ENCODE data around the gene MEI1.

Gene MEI1

DNA sequence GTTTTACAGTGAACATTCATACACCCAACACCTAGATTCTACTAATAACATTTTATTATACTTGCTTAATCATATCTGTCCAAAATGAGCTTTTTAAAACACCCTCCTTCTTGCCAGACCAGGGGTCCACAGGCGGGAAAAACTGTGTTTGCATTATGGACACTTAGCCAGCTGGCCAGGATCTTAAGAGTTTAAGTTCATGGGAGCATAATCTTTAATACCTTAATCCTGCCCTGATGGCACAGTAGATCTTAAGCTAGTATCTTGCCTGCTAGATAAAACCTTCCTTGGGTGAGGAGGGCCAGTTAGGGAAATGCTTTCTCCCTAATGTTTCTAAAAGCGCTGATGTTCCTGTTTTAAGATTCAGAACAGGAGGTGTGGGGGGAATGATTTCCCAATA, 88.0 kb downstream of the MEI1 start:
- DNase-seq (ENCODE audit: low spot score) = no peak

DNA sequence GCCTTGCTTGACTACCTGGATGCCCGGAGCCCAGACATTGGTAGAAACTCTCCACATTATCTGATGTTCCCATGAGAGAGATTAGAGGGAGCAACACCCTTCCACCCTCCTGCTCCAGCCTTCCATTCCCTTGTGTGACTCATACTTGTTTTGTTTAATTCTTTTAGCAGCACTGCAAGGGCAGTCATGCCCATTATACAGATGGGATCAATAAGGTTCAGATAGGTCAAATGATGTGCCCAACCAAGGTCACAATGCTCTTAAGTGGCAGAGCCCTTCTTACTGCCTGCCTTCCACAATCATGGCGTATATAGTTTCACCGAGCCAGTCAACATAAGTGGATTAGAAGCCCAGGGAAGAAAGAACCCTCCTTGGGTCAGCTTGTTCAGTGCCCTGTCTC, 94.6 kb downstream of the MEI1 start:
- no peak for DNase-seq (ENCODE audit: low spot score)

DNA sequence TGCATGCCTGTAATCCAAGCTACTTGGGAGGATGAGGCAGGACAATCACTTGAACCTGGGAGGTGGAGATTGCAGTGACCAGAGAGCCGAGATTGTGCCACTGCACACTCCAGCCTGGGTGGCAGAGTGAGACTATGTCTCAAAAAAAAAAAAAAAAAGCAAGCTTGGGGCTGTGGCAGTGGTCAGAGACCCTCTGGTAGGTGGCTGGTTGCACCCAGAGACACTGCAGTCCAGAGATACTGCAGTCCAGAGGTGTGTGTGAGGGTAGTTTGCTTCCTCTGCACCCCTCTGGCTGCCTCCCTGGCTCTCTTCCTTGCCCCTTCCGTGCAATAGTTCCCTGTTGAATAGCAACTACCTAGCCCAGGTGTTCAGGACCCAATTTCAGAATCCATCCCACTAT, 99.4 kb downstream of the MEI1 start:
- no peak for DNase-seq (ENCODE audit: low spot score)

DNA sequence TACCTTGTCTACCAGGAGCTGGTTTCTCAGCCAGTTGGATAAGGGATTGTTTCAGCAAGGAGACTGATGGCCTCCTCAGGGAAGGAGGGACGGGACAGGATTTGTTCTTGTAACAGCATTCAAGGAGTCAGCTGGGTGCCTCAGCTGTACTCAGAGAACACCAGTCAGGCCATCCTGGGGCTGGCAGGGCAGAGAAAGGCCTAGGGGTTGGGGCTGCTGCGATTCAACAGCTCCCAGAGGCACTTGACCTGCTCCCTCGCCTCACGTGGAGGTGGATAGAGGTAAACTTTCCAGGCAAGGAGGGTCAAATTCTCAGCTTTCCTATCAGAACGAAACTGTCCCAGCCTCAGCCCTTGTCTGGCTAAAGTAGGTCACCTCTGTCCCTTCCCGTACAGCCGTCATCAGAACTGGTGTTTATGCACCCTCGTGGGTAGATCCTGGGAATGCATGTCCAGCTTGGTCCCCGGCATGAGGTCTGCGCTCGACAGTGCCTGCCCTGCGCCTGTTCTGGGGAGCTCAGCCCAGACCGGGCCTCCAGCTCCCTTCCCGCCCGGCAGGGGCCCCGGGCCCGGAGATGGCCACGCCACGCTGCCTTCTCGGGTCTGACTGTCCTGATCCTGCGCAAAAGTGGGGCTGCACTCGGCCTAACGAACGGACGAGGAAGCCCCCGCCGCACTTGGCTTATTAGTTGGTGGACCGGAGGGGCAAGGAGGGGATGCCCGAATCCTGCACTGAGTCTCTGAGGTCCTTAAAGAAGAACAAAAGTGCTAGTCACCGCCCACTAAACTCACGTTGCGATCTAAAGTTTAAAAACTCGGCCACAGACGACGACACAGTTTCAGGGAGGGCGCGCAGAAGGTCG, 100.4 kb downstream of the MEI1 start:
- peak; percentile 74 for DNase-seq (ENCODE audit: low spot score)

DNA sequence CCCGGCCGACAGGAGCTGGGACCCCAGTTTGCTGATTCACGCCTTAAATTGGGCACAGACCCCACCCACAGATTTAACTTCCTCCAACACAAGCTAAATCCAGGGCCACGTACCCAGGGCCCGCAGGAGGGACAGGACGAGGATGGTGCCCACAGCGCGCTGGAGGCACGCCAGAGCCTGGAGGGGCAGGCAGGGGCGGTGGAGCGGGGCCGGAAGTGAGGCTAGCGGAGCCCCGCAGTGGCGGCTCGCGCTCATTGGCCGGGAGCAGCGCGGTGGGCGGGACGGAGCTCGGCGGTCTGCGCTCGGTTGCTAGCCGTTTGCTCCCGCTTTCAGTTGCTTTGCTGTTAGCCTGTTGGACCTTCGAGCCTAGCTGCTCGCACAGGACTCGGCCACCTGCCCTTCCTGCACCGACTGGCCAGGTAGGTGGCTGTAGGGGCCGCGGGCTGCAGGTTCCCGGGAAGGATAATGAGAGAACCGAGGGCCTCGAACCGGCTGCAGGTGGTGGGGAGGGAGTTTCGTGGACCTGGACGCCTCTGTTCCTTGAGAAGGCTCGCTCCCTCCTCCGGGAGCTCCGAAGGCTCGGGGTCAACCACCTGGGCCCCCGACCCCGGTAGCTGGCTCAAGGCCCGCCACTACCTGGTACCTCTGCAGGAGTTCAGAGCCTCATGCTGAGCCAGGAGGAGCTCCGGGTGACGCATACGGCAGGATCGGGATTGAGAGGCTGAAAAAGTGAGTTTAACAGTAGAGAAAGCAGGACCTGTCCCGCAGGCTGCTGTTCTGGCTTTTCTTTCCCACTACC, 101.2 kb downstream of the MEI1 start, which contains the start of gene CCDC134:
Gene CCDC134 (plus strand): TSS at position 332 of the 799 bp plus-strand sequence. CDS start 8,212 bp downstream, outside the sequence.
- DNase-seq (ENCODE audit: low spot score) = peak; percentile 94

DNA sequence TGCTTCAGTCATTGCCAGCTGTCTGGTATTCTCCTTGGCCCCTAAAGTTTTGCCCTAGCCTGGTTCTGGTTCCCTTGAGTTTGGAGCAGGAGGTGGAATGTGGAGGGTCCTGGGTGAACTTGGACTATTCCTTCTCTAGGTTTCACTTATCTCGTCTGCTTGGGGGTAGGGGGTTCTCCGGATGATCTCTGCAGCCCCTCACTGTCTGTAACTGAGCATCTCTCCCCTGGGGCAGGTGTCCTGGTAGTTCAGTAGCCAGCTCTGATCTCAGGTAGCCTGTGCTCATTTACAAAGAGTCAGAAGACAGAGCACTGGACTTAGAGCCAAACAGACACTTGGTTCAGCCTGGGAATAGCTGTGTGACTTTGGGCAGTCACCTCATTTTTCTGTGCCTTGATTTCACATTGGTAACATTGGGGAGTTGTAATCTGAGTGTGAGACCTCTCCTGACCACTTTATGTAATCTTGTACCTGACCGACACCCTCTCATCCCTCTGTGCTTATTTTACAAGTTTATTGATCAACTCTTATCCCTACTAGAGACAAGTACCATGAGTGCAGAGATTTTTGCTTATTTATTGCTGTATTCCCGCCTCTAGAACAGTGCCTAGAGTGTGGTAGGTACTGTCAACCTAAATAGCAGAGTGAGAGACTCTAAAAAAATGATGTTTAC, 102.0 kb downstream of the MEI1 start:
- DNase-seq (ENCODE audit: low spot score) = no peak

DNA sequence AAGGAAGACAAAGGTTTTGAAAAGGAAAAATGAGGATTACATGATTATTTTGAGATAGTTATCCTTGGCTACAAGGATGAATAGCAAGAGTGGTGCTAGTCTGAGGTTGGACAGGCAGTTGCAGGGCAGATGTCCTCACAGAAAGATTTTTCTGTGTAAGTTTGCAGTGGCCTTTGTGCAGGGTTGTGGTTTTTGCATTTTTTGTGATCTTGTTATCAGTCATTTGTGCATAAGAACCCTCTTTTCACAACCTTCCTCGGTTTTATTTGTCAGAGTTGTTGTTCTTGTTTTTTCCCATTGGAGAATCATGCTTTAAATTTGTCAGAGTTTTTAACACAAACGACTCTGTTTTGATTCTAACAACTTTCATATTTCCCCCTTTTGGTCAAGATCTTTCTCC, 102.6 kb downstream of the MEI1 start:
- no peak for DNase-seq (ENCODE audit: low spot score)

DNA sequence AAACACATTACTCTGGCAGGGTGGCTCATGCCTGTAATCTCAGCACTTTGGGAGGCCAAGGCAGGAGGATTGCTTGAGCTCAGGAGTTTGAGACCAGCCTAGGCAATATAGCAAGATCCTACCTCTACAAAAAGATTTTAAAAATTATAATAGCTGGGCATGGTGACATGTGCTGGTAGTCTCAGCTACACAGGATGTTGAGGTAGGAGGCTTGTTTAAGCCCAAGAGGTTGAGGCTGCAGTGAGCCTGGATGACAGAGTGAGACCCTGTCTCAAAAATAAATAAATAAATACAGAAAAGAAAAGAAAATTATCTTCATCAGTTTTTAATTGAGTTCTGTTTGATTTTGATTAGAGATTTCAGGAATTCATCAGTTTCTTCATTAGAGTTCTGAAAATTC, 106.3 kb downstream of the MEI1 start:
- no peak for DNase-seq (ENCODE audit: low spot score)

DNA sequence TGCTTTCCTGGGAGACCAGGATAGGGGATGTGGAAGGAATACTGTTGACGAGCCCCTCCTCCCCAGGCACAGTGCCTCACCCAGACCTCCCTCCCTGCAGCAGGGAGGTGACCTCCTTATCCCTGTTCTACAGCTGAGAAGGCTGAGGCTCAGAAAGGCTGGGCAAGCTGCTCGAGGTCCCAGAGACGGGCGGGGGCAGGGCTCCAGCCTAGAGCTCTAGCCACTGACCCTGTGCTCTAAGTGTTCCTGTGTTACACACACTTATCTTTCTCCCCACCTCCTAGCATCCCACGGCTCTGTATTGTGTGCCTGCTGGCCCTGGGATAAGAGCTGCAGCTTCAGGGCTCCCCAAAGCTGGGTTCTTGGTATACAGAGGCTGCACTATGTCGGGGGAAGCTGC, 109.1 kb downstream of the MEI1 start:
- DNase-seq (ENCODE audit: low spot score) = no peak

DNA sequence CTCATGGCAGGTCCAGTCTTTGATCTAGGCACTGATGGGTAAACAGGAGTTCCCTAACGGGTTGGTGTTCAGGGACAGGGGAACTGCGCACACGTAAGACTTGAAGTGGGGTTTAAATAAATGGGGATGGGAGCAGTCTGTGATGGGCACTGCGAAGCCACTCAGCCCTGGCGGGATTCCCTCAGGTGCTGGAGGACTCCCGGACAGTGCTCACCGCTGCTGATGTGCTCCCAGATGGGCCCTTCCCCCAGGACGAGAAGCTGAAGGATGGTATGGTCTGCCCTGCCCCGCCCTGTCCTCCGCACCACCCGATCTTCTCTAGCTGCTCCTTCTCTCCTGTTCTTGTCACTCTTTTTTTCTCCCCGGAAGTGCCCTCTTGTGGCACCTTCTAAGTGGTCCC, 110.7 kb downstream of the MEI1 start:
- DNase-seq (ENCODE audit: low spot score) = no peak

DNA sequence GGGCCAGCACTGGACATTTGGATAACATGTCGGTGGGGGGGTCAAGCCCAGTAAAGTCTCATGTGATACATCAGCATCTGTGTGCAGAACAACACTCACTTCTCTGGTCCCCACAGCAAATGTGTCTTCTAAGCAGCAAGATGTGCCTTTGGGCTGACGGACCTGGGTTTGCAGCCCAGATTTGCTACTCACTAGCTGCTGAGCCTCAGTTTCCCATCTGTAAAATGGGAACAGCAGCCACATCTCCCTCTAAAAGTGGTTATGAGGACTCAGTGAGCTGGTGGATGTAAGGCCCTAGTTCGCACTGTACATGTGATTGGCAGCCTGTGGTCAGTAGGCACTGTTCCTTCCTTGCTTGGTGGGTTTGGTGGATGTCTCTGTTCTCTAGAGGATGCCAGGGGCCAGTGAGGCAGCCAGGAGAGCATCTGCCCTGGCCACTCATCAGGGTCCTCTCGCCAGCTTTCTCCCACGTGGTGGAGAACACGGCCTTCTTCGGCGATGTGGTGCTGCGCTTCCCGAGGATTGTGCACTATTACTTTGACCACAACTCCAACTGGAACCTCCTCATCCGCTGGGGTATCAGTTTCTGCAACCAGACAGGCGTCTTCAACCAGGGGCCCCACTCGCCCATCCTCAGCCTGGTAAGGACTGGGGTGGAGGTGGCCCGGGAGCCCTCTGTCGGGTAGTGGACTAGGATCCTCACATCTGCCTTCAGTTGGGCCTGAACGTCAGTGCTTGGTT, 113.7 kb downstream of the MEI1 start:
- no peak for DNase-seq (ENCODE audit: low spot score)

DNA sequence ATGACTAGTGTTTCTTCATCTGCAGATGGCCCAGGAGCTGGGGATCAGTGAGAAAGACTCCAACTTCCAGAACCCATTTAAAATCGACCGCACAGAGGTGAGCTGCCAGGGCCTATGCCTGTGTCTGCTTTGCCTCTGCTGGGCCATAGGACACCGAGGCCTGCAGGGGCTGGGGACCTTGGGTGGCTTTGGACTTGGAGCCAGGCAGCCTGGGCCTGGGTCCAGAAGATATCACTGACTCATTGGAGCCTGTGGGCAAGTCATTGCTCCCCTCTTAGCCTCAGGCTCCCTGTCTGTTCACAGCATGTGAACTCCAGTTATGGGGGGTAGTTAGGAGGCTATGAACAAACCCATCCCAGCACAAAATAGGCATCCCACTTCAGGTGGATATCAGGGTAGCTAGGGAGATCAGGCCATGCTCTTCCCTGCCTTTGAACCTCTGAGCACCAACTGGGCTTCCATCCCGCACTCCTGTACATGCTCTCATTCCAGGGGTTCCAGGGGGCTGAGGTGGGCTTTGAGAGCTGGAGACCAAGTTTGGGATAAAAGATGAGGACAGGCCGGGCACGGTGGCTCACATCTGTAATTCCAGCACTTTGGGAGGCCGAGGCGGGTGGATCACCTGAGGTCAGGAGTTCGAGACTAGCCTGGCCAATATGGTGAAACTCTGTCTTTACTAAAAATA, 114.6 kb downstream of the MEI1 start:
- DNase-seq (ENCODE audit: low spot score) = no peak

DNA sequence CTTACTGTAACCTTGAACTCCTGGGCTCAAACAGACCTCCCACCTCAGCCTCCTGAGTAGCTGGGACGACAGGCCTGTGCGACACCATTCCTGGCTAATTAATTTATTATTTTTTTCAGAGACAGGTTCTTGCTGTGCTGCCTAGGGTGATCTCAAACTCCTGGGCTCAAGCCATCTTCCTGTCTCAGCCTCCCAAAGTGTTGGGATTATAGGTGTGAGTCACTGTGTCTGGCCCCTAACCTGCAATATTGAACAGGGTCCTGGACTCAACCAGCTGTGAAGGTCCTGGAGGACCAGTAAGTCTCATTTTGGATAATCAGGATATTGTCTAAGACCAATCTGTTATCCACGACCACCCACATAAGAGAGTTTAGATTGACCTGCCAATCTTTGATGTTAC, 116.4 kb downstream of the MEI1 start:
- no peak for DNase-seq (ENCODE audit: low spot score)

DNA sequence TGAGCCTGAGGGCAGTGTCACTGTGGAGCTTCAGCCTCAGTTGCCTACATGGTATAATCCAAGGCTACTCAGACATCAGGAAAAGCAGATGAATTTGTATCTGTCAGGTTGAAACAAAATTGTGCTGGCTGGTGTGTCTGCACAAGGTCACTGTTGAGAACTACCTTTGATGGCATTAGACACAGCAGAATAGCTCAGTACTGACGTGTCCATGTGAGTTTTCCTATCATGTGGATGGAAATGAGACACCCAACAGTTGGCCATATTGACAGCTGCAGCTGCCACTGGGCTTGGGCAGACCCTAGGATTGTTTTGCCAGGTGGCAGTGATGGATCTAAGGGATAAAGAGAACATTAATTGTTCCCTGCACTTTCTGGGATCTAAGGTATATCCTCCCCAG, 116.9 kb downstream of the MEI1 start:
- DNase-seq (ENCODE audit: low spot score) = no peak

DNA sequence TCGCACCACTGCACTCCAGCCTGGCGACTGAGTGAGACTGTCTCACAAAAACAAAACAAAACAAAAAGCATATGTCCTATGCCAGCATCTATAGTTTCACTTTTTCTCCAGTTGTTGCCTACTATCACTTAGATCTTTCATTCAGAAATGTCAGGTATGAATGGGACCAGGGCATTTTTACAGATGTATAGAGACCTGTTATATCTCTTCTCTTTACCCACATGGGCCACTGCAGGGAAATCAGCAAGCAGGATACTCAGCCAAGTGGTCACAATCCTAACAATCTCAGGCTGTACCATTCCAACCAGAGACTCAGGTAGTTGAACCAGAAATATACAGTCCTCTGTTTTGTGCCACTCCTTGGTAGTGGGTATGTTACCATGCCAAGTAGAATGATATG, 117.6 kb downstream of the MEI1 start:
- no peak for DNase-seq (ENCODE audit: low spot score)

DNA sequence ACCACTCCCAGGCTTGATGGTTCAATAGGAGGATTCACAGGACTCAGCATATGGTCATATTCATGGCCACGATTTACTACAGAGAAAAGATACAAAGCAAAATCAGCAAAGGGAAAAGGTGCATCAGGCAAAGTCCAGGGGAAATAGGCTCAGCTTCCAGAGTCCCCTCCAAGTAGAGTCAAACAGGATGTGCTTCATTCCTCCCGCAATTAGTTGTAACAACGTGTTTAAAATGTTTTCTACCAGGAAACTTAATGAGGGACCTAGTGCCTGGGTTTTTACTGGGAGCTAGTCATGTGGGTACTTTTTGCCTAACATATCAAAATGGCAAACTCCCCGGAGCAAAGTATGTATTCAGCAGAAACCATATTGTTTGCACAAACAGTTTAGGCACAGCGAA, 118.7 kb downstream of the MEI1 start:
- DNase-seq (ENCODE audit: low spot score) = no peak

DNA sequence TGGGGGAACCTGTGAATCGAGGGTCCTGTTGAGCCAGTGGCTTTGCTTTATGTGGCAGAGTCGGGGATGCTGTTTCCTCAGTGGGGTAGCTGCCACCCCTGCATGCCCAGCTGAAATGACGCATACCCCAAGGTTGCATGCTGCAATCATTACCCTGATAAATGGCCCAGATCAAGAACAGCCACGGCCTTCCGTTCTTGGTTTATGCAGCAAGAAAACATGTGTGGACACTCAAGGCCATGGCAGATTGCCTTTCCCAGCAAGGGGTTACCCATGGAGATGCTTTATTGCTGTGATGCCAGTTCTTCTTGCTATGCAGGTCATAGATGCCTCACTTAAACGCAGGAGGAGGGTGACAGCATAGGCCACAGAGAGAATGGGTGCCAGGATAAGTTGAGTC, 119.3 kb downstream of the MEI1 start:
- no peak for DNase-seq (ENCODE audit: low spot score)

DNA sequence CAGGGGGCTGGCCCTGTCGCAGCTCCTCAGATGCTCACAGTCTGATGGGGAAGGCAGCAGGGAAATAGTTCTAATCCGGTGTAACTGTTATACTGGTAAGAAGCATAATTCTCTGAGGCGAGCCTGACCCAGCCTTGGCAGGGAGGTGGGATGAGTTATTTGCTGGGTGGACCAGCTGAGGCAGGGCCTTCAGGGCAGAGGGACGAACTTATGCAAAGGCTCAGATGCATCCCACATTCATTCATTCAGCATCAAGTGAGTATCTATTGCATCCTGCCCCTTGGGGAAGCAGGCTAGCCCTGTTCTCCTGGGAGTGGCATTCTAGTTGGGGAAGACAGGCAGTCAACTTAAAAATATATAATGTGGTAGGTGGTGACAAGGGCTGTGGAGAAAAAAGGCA, 120.0 kb downstream of the MEI1 start:
- DNase-seq (ENCODE audit: low spot score) = no peak

DNA sequence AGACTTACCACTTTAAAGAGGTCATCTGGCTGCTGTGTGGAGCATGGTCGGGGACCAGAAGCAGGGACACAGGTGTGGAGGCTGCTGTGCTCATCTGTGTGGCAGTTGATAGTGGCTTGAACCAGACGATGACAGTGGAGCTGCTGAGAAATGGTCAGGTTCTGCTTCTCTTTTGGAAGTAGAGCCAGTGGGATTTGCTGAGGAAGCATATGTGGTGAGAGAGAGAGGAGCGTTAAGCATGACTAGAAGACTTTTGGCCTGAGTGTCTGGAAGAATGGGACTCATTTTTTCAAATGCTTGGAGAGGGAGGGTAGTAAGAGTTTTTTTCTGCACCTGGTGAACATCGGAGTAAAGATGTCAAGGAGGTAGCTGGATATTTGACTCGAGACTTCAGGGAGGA, 121.1 kb downstream of the MEI1 start:
- DNase-seq (ENCODE audit: low spot score) = no peak

DNA sequence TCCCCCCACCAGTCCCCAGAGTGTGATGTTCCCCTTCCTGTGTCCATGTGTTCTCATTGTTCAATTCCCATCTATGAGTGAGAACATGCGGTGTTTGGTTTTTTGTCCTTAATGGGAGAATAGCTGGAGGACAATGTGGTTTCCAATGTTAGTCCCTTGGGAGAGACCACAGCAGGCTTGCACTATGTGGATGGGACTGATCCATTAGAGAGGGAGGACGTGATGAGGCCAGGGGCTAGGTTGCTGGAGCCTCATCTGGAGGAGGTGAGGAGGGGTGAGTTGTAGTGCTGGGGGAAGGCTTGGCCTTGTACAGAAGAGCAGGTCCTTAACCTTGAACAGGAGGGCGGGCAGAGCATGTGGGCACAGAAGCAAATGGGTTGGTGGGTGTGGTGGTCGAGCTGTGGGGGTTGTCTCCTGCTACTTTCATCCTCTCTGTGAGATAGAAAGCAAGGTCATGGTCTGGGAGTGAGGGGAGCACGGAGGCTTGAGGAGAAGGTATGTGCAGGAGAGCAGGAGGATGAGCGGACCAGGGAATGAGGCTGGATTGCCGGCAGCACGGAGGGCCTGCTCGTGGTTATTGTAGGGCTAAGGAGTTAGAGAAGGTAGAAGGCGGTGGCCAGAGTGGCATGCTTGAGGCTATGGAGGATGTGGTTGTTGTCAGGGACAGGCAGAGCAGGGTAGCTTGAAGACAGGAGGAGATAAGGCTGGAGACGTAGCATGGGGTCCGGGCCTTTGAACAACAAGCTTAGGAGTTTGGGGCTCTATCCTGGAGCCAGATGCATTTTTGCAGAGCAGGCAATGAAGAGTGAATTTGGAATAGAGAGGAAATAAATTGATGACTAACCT, 122.4 kb downstream of the MEI1 start:
- DNase-seq (ENCODE audit: low spot score) = no peak

Data from left forelimb (tissue), 1 donor.